Mesendoderm (in vitro differentiated cells): ENCODE measurements around the gene LCLAT1.

Source experiments
- DNase-seq: peaks from one replicate; pipeline ENCODE4 v3.0.0; 2013
- H2AK5ac ChIP-seq: 2 replicates; pipeline ENCODE4 v1.6.1; 2013; ENCODE audit warnings: low read length, inconsistent platforms
- H2BK120ac ChIP-seq: 2 replicates; pipeline ENCODE4 v1.6.1; 2013; ENCODE audit warnings: low read depth, mild to moderate bottlenecking, low read length, moderate library complexity, mixed read lengths
- H2BK15ac ChIP-seq: replicated peaks from 2 replicates; pipeline ENCODE4 v1.6.1; 2013; ENCODE audit warnings: low read depth, mild to moderate bottlenecking, moderate library complexity
- H2BK5ac ChIP-seq: 2 replicates; pipeline ENCODE4 v1.6.1; 2013; ENCODE audit warnings: low read length, inconsistent platforms
- H3K18ac ChIP-seq: 2 replicates; pipeline ENCODE4 v1.6.1; 2013; ENCODE audit warnings: mild to moderate bottlenecking, low read length, mixed read lengths
- H3K23ac ChIP-seq: one replicate; pipeline ENCODE4 v1.6.1; 2013; ENCODE audit warnings: low read length
- H3K27ac ChIP-seq: 2 replicates; pipeline ENCODE4 v1.5.1; 2013; ENCODE audit warnings: low read depth, mild to moderate bottlenecking, inconsistent platforms, low read length, moderate library complexity
- H3K27me3 ChIP-seq: 2 replicates; pipeline ENCODE4 v1.6.1; 2013; ENCODE audit warnings: low read length, control low read depth, mild to moderate bottlenecking, inconsistent platforms; ENCODE audit not compliant: insufficient read depth, poor library complexity
- H3K36me3 ChIP-seq: 2 replicates; pipeline ENCODE4 v1.6.1; 2013; ENCODE audit warnings: low read length, inconsistent platforms; ENCODE audit not compliant: control insufficient read depth, insufficient read depth
- H3K4ac ChIP-seq: one replicate; pipeline ENCODE4 v1.6.1; 2013; ENCODE audit warnings: low read depth, mild to moderate bottlenecking, low read length, moderate library complexity
- H3K4me1 ChIP-seq: 2 replicates; pipeline ENCODE4 v1.6.1; 2013; ENCODE audit warnings: low read depth, low read length, inconsistent platforms; ENCODE audit not compliant: control insufficient read depth
- H3K4me2 ChIP-seq: 2 replicates; pipeline ENCODE4 v1.6.1; 2013; ENCODE audit warnings: low read length
- H3K4me3 ChIP-seq: 2 replicates; pipeline ENCODE4 v1.5.1; 2013; ENCODE audit warnings: mild to moderate bottlenecking, low read length
- H3K56ac ChIP-seq: one replicate; pipeline ENCODE4 v1.6.1; 2013; ENCODE audit warnings: low read length
- H3K79me1 ChIP-seq: 2 replicates; pipeline ENCODE4 v1.6.1; 2013; ENCODE audit warnings: low read length, inconsistent platforms
- H3K79me2 ChIP-seq: 2 replicates; pipeline ENCODE4 v1.6.1; 2013; ENCODE audit warnings: mild to moderate bottlenecking, low read length; ENCODE audit not compliant: control insufficient read depth, insufficient read depth
- H3K9ac ChIP-seq: 2 replicates; pipeline ENCODE4 v1.6.1; 2013; ENCODE audit warnings: low read length, inconsistent platforms
- H4K5ac ChIP-seq: one replicate; pipeline ENCODE4 v1.6.1; 2013; ENCODE audit warnings: low read length
- H4K8ac ChIP-seq: one replicate; pipeline ENCODE4 v1.6.1; 2013; ENCODE audit warnings: low read depth, mild to moderate bottlenecking, control low read depth, low read length, moderate library complexity
- WGBS: extraction: QIAGEN DNeasy Blood & Tissue Kit; methylation state at CpG from one replicate; pipeline ENCODE4 v1.1.7; 2013; ENCODE audit warnings: low lambda C conversion rate, missing lambda C conversion rate; ENCODE audit not compliant: insufficient coverage; ENCODE audit errors: extremely low coverage; 5-methylcytosine and 5-hydroxymethylcytosine counted together

The LCLAT1 gene

GRCh38 chr2:30601375-30601774 lies 154.3 kb downstream of the LCLAT1 start:
- no peak for DNase-seq
- peaks cover 2% of the 10 kb centered on the region for H3K4me1 ChIP-seq
- no peaks in the 10 kb centered on the region for H3K79me1 ChIP-seq
- H3K4ac ChIP-seq = no peak overlapping the region
- no peaks in the 10 kb centered on the region for H3K27me3 ChIP-seq
- H2BK5ac ChIP-seq = no peak overlapping the region
- no peak overlapping the region for H3K56ac ChIP-seq
- no peak overlapping the region for H2AK5ac ChIP-seq
- H4K5ac ChIP-seq = no peak overlapping the region
- H2BK15ac ChIP-seq = no peak overlapping the region
- H3K4me2 ChIP-seq = no peak overlapping the region
- no peaks in the 10 kb centered on the region for H3K79me2 ChIP-seq
- no CpG with 5 or more reads among the region's 1 CpG for WGBS
- no peak overlapping the region for H3K4me3 ChIP-seq
- no peak overlapping the region for H4K8ac ChIP-seq
- H3K23ac ChIP-seq = no peak overlapping the region
- H3K36me3 ChIP-seq = no peaks in the 10 kb centered on the region
- H2BK120ac ChIP-seq = no peak overlapping the region
- no peak overlapping the region for H3K9ac ChIP-seq
- H3K18ac ChIP-seq = no peak overlapping the region
- no peak overlapping the region for H3K27ac ChIP-seq

- H2BK5ac ChIP-seq = no peak overlapping the region
- no peak overlapping the region for H2AK5ac ChIP-seq
- H3K27me3 ChIP-seq = no peaks in the 10 kb centered on the region
- no peaks in the 10 kb centered on the region for H3K79me2 ChIP-seq
- H3K56ac ChIP-seq = no peak overlapping the region
- no peak overlapping the region for H2BK120ac ChIP-seq
- no peak overlapping the region for H3K23ac ChIP-seq
- H3K27ac ChIP-seq = no peak overlapping the region
- no peaks in the 10 kb centered on the region for H3K4me1 ChIP-seq
- H4K8ac ChIP-seq = no peak overlapping the region
- no peak overlapping the region for H3K18ac ChIP-seq
- H3K4ac ChIP-seq = no peak overlapping the region
- no peaks in the 10 kb centered on the region for H3K36me3 ChIP-seq
- no peak overlapping the region for H3K4me2 ChIP-seq
- H3K4me3 ChIP-seq = no peak overlapping the region
- H3K79me1 ChIP-seq = no peaks in the 10 kb centered on the region
- WGBS = no CpG with 5 or more reads among the region's 3 CpGs
- no peak overlapping the region for H4K5ac ChIP-seq
- no peak for DNase-seq
- H2BK15ac ChIP-seq = no peak overlapping the region
- H3K9ac ChIP-seq = no peak overlapping the region
Measured at GRCh38 chr2:30605197-30605596, 158.2 kb downstream of the LCLAT1 start.

- DNase-seq = no peak
- no peak overlapping the region for H3K18ac ChIP-seq
Measured at GRCh38 chr2:30608643-30609042, 161.6 kb downstream of the LCLAT1 start.

GRCh38 chr2:30611583-30611982 lies 164.5 kb downstream of the LCLAT1 start:
- Histone ChIP-seq H3K79me2 (no peaks in the 10 kb centered on the region), H3K9ac (no peak overlapping the region), H2BK5ac (peak overlapping the region; percentile 76), H3K4me3 (no peak overlapping the region), H3K18ac (no peak overlapping the region), H2BK15ac (no peak overlapping the region), H3K4me1 (peaks cover 8% of the 10 kb centered on the region), H3K36me3 (no peaks in the 10 kb centered on the region), H3K27ac (no peak overlapping the region), H3K4me2 (no peak overlapping the region), H3K4ac (peak overlapping the region; percentile 49), H3K27me3 (no peaks in the 10 kb centered on the region), H4K5ac (no peak overlapping the region), H3K56ac (peak overlapping the region; percentile 22), H4K8ac (no peak overlapping the region), H3K23ac (no peak overlapping the region), H2AK5ac (peak overlapping the region; percentile 43), H2BK120ac (peak overlapping the region; percentile 83), H3K79me1 (no peaks in the 10 kb centered on the region)
- DNase-seq = no peak
- WGBS = no CpG with 5 or more reads among the region's 4 CpGs

More at GRCh38 chr2:30608643-30609042, 161.6 kb downstream of the LCLAT1 start:
- Histone ChIP-seq H3K36me3 (no peaks in the 10 kb centered on the region), H3K4me2 (no peak overlapping the region), H3K79me1 (no peaks in the 10 kb centered on the region), H4K5ac (no peak overlapping the region), H3K27ac (no peak overlapping the region), H3K79me2 (no peaks in the 10 kb centered on the region), H3K4me3 (no peak overlapping the region), H3K27me3 (no peaks in the 10 kb centered on the region), H2BK5ac (no peak overlapping the region), H3K4me1 (peaks cover 6% of the 10 kb centered on the region), H2BK15ac (no peak overlapping the region), H3K56ac (no peak overlapping the region), H3K9ac (no peak overlapping the region), H3K4ac (no peak overlapping the region), H4K8ac (no peak overlapping the region), H2BK120ac (no peak overlapping the region), H3K23ac (no peak overlapping the region), H2AK5ac (no peak overlapping the region)
- no CpG with 5 or more reads among the region's 1 CpG for WGBS

- no CpG with 5 or more reads among the region's 2 CpGs for WGBS
Measured at GRCh38 chr2:30612371-30612770, 165.3 kb downstream of the LCLAT1 start.

GRCh38 chr2:30613001-30613400 lies 166.0 kb downstream of the LCLAT1 start:
- H3K4me1 ChIP-seq = peaks cover 8% of the 10 kb centered on the region
- no peak overlapping the region for H3K9ac ChIP-seq
- H3K4ac ChIP-seq = no peak overlapping the region
- H3K4me3 ChIP-seq = no peak overlapping the region
- no peak overlapping the region for H3K4me2 ChIP-seq
- no peak for DNase-seq
- peak overlapping the region; percentile 25 for H3K18ac ChIP-seq
- H2BK15ac ChIP-seq = no peak overlapping the region
- H3K27me3 ChIP-seq = no peaks in the 10 kb centered on the region
- peak overlapping the region; percentile 83 for H2BK5ac ChIP-seq
- H3K79me2 ChIP-seq = no peaks in the 10 kb centered on the region
- no peak overlapping the region for H4K8ac ChIP-seq
- no peak overlapping the region for H4K5ac ChIP-seq
- H2AK5ac ChIP-seq = peak overlapping the region; percentile 72
- H3K23ac ChIP-seq = no peak overlapping the region
- no CpG with 5 or more reads among the region's 2 CpGs for WGBS
- peak overlapping the region; percentile 82 for H3K56ac ChIP-seq
- no peaks in the 10 kb centered on the region for H3K36me3 ChIP-seq
- H3K79me1 ChIP-seq = no peaks in the 10 kb centered on the region
- H3K27ac ChIP-seq = peak overlapping the region; percentile 45
- peak overlapping the region; percentile 29 for H2BK120ac ChIP-seq

More at GRCh38 chr2:30612371-30612770, 165.3 kb downstream of the LCLAT1 start:
- no peaks in the 10 kb centered on the region for H3K79me1 ChIP-seq
- H3K23ac ChIP-seq = no peak overlapping the region
- no peak for DNase-seq
- no peak overlapping the region for H4K5ac ChIP-seq
- no peak overlapping the region for H3K4me2 ChIP-seq
- no peak overlapping the region for H3K4me3 ChIP-seq
- H2BK120ac ChIP-seq = no peak overlapping the region
- no peak overlapping the region for H2AK5ac ChIP-seq
- H3K56ac ChIP-seq = no peak overlapping the region
- no peak overlapping the region for H2BK15ac ChIP-seq
- no peak overlapping the region for H4K8ac ChIP-seq
- peak overlapping the region; percentile 64 for H2BK5ac ChIP-seq
- peaks cover 8% of the 10 kb centered on the region for H3K4me1 ChIP-seq
- H3K9ac ChIP-seq = no peak overlapping the region
- no peaks in the 10 kb centered on the region for H3K79me2 ChIP-seq
- peak overlapping the region; percentile 40 for H3K27ac ChIP-seq
- no peaks in the 10 kb centered on the region for H3K27me3 ChIP-seq
- no peak overlapping the region for H3K4ac ChIP-seq
- H3K36me3 ChIP-seq = no peaks in the 10 kb centered on the region
- peak overlapping the region; percentile 68 for H3K18ac ChIP-seq
